ENCODE results near the gene TAF5L. TPM values are rescaled to one million over a fixed set of nuclear protein-coding genes. Genes with fewer than 3 reads are reported as not detected.
"Not testable (repeated sequence)": the region's sequence is repeated elsewhere in the genome, so short reads cannot be mapped to it uniquely, and the experiment has no call there.

Gene TAF5L
- polyA plus RNA-seq, 10 donors, result 9.8 to 13.7 (median 12.2) TPM

- DNase-seq, result no peak
Measured at GRCh38 chr1:229643996-229644745, 18.2 kb upstream of the TAF5L start.

GRCh38 chr1:229642970-229643369 lies 17.0 kb upstream of the TAF5L start:
- no peak for DNase-seq

GRCh38 chr1:229642376-229642775 lies 16.5 kb upstream of the TAF5L start:
- no peak for DNase-seq

GRCh38 chr1:229641306-229641705 lies 15.4 kb upstream of the TAF5L start:
- DNase-seq, result no peak

GRCh38 chr1:229640455-229640854 lies 14.5 kb upstream of the TAF5L start:
- DNase-seq, result no peak

GRCh38 chr1:229637746-229638145 lies 11.8 kb upstream of the TAF5L start:
- DNase-seq, result no peak

- no peak for DNase-seq
Measured at GRCh38 chr1:229636042-229636441, 10.1 kb upstream of the TAF5L start.

GRCh38 chr1:229631966-229632365 lies 6.0 kb upstream of the TAF5L start:
- DNase-seq, result no peak

- DNase-seq, result no peak
Measured at GRCh38 chr1:229631148-229631547, 5.2 kb upstream of the TAF5L start.

GRCh38 chr1:229629261-229629660 lies 3.3 kb upstream of the TAF5L start:
- DNase-seq, result peak in 1 of 3 donors; percentile 39

- DNase-seq, result no peak
Measured at GRCh38 chr1:229627003-229627402, 1.1 kb upstream of the TAF5L start.

GRCh38 chr1:229625071-229625914 lies 629 bp downstream of the TAF5L start:
- peak; percentile 29 to 81 (median 52) for DNase-seq

- peak in 1 of 3 donors; percentile 1 for DNase-seq
Measured at GRCh38 chr1:229624521-229625070, 1.3 kb downstream of the TAF5L start.

GRCh38 chr1:229623838-229624237 lies 2.1 kb downstream of the TAF5L start:
- DNase-seq, result no peak

- no peak for DNase-seq
Measured at GRCh38 chr1:229623225-229623624, 2.7 kb downstream of the TAF5L start.

GRCh38 chr1:229622641-229623120 lies 3.2 kb downstream of the TAF5L start:
- not testable (repeated sequence) for DNase-seq

- DNase-seq, result no peak
Measured at GRCh38 chr1:229621663-229622062, 4.3 kb downstream of the TAF5L start.

- no peak for DNase-seq
Measured at GRCh38 chr1:229620876-229621275, 5.0 kb downstream of the TAF5L start.

- DNase-seq, result no peak
Measured at GRCh38 chr1:229619614-229620013, 6.3 kb downstream of the TAF5L start.

- no peak for DNase-seq
Measured at GRCh38 chr1:229619002-229619401, 6.9 kb downstream of the TAF5L start.

- DNase-seq, result no peak
Measured at GRCh38 chr1:229617351-229618100, 8.4 kb downstream of the TAF5L start.

- DNase-seq, result no peak
Measured at GRCh38 chr1:229614701-229615100, 11.2 kb downstream of the TAF5L start.

Measured in muscle of back (tissue), 11 donors.